Panc1 (cell line): ENCODE data around the gene CLDN15. TPM values are rescaled to one million over a fixed set of nuclear protein-coding genes. Genes with fewer than 3 reads are reported as not detected.

Experiments used
- ATAC-seq: fragments of 200-7000 bp; cut with Tn5 transposase; 2 replicates; pipeline ENCODE4 v1.9.1; 2020; ENCODE audit warnings: mild to moderate bottlenecking, moderate library complexity
- BruUV-seq: library from RNA; stranded (reverse); fragments of 400-500 nt; replicated peaks from 2 replicates; lab custom pipeline; 2021; lab: Mats Ljungman, UMichigan
- CTCF ChIA-PET: fragments of 300-600 bp; sonication (Branson Sonifier 250); formaldehyde crosslinking; loops from one replicate; lab custom pipeline; 2022; ENCODE audit warnings: antibody characterized with exemption; lab: Charles Lee
- POLR2A ChIA-PET: fragments of 300-600 bp; sonication (Branson Sonifier 250); formaldehyde crosslinking; loops from one replicate; lab custom pipeline; 2022; ENCODE audit warnings: antibody characterized with exemption; lab: Charles Lee
- DNase-seq: peaks from one replicate; pipeline ENCODE4 v3.0.0-alpha.2; 2010; ENCODE audit warnings: low read depth, low spot score
- H3K27ac ChIP-seq: 2 replicates; pipeline ENCODE4 v1.5.1; 2011; ENCODE audit warnings: mild to moderate bottlenecking, low read length, inconsistent platforms
- H3K27me3 ChIP-seq: fragments of 200-500 bp; sonication (Bioruptor generic); 2 replicates; pipeline ENCODE4 v1.6.0; 2014; ENCODE audit warnings: low read length, inconsistent platforms; ENCODE audit not compliant: control insufficient read depth, insufficient read depth
- H3K36me3 ChIP-seq: fragments of 200-500 bp; sonication (Bioruptor generic); 2 replicates; pipeline ENCODE4 v1.5.1; 2014; ENCODE audit warnings: inconsistent platforms, mild to moderate bottlenecking, low read length, moderate library complexity; ENCODE audit not compliant: control insufficient read depth, insufficient read depth
- H3K4me1 ChIP-seq: 2 replicates; pipeline ENCODE4 v1.5.1; 2011; ENCODE audit warnings: inconsistent platforms, mild to moderate bottlenecking, low read length, moderate library complexity; ENCODE audit not compliant: control insufficient read depth, insufficient read depth
- H3K4me3 ChIP-seq, 2 experiments: 2 replicates each; pipeline ENCODE4 v1.5.1; 2011 to 2012; ENCODE audit warnings: low read depth in 2 of 2, low read length in 2 of 2, mild to moderate bottlenecking in 2 of 2, inconsistent platforms in 1 of 2, moderate library complexity in 1 of 2
- H3K9me3 ChIP-seq: fragments of 200-500 bp; sonication (Bioruptor generic); 2 replicates; pipeline ENCODE4 v1.5.1; 2014; ENCODE audit warnings: low read depth, mild to moderate bottlenecking, inconsistent platforms, low read length, moderate library complexity; ENCODE audit not compliant: control insufficient read depth, insufficient read depth
- POLR2AphosphoS5 ChIP-seq: IDR thresholded peaks from 2 replicates; pipeline ENCODE4 v1.6.1; 2012; ENCODE audit warnings: mild to moderate bottlenecking, low read depth, low read length, moderate library complexity
- SIN3A ChIP-seq: IDR thresholded peaks from 2 replicates; pipeline ENCODE4 v1.6.1; 2012; ENCODE audit warnings: low read depth, mild to moderate bottlenecking, low read length, moderate library complexity, borderline replicate concordance; ENCODE audit not compliant: insufficient read depth
- TCF7L2 ChIP-seq: IDR thresholded peaks from 2 replicates; pipeline ENCODE4 v1.6.1; 2011; ENCODE audit warnings: mild to moderate bottlenecking, low read depth, low read length, inconsistent platforms
- in situ Hi-C: cut with HindIII; loops from 2 replicates; pipeline ENCODE4 v1.10.0; 2016; ENCODE audit warnings: low sequenced_read_pairs, low pct_unique_long_range_greater_than_20kb
- intact Hi-C: fragments of 100-400 bp; cut with micrococcal nuclease; formaldehyde crosslinking; loops from one replicate; pipeline ENCODE4 v1.10.0; 2022; ENCODE audit not compliant: unreplicated experiment
- total RNA-seq: library from RNA; stranded (reverse); gene quantifications from one replicate; pipeline ENCODE4 v1.2.1, GENCODE V29; 2021; ENCODE audit not compliant: unreplicated experiment
- TF ChIP-seq, protein P1 (sequence below), 2 experiments: IDR thresholded peaks; 2 replicates each; pipeline ENCODE4 v1.6.1; 2011 to 2012; ENCODE audit warnings: low read depth in 2 of 2, control low read depth in 1 of 2, low read length in 1 of 2, mild to moderate bottlenecking in 1 of 2, moderate library complexity in 1 of 2; ENCODE audit not compliant: insufficient read depth in 1 of 2
- TF ChIP-seq, protein P2 (sequence below): fragments of 450-650 bp; IDR thresholded peaks from 2 replicates; pipeline ENCODE4 v1.5.1; 2017; ENCODE audit warnings: mild to moderate bottlenecking

CLDN15 gene
- total RNA-seq, 1 experiment from 2014 or later = 8.0 TPM

DNA sequence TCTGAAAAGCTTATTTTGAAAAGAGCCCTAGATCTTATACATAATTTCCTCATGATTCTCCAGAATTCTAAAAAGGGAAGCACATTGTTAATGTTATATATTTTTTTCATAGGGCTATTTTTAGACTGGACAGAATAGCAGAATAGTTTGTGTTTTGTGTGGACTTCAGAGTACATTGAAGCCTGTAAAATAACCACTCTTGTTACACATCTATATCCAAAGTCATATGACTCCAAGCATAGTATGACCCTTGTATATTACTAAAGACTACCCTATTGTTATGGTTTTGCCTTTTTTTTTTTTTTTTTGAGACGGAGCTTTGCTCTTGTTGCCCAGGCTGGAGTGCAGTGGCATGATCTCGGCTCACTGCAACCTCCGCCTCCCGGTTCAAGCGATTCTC lies 33.4 kb upstream of the CLDN15 start:
- no peak for ATAC-seq
- Histone ChIP-seq H3K27me3 (no peaks in the 10 kb centered on the region), H3K9me3 (no peaks in the 10 kb centered on the region), H3K4me3 (no peak overlapping the region), H3K27ac (no peak overlapping the region), H3K36me3 (no peaks in the 10 kb centered on the region), H3K4me1 (no peaks in the 10 kb centered on the region)
- CTCF ChIA-PET = interaction anchor here (0.6 kb wide), 1 partner anchor 13 kb away, joined by 10 read pairs; no protein-coding TSS in a partner anchor
- intact Hi-C loops = no loop called here
- BruUV-seq = no TSS peak
- in situ Hi-C loops = no loop called here
- no peak for DNase-seq
- TF ChIP-seq SIN3A = no peak
- TF ChIP-seq TCF7L2 = no peak
- TF ChIP-seq, protein P1, sequence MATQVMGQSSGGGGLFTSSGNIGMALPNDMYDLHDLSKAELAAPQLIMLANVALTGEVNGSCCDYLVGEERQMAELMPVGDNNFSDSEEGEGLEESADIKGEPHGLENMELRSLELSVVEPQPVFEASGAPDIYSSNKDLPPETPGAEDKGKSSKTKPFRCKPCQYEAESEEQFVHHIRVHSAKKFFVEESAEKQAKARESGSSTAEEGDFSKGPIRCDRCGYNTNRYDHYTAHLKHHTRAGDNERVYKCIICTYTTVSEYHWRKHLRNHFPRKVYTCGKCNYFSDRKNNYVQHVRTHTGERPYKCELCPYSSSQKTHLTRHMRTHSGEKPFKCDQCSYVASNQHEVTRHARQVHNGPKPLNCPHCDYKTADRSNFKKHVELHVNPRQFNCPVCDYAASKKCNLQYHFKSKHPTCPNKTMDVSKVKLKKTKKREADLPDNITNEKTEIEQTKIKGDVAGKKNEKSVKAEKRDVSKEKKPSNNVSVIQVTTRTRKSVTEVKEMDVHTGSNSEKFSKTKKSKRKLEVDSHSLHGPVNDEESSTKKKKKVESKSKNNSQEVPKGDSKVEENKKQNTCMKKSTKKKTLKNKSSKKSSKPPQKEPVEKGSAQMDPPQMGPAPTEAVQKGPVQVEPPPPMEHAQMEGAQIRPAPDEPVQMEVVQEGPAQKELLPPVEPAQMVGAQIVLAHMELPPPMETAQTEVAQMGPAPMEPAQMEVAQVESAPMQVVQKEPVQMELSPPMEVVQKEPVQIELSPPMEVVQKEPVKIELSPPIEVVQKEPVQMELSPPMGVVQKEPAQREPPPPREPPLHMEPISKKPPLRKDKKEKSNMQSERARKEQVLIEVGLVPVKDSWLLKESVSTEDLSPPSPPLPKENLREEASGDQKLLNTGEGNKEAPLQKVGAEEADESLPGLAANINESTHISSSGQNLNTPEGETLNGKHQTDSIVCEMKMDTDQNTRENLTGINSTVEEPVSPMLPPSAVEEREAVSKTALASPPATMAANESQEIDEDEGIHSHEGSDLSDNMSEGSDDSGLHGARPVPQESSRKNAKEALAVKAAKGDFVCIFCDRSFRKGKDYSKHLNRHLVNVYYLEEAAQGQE (IDR thresholded peaks at IDR 0.05; ENCODE audit: insufficient read depth in 1 of 2, low read depth in 2 of 2, low read length in 1 of 2) = no peak
- TF ChIP-seq POLR2AphosphoS5 = no peak
- TF ChIP-seq, protein P2, sequence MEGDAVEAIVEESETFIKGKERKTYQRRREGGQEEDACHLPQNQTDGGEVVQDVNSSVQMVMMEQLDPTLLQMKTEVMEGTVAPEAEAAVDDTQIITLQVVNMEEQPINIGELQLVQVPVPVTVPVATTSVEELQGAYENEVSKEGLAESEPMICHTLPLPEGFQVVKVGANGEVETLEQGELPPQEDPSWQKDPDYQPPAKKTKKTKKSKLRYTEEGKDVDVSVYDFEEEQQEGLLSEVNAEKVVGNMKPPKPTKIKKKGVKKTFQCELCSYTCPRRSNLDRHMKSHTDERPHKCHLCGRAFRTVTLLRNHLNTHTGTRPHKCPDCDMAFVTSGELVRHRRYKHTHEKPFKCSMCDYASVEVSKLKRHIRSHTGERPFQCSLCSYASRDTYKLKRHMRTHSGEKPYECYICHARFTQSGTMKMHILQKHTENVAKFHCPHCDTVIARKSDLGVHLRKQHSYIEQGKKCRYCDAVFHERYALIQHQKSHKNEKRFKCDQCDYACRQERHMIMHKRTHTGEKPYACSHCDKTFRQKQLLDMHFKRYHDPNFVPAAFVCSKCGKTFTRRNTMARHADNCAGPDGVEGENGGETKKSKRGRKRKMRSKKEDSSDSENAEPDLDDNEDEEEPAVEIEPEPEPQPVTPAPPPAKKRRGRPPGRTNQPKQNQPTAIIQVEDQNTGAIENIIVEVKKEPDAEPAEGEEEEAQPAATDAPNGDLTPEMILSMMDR = no peak
- POLR2A ChIA-PET = no interaction called here

- Histone ChIP-seq H3K27me3 (no peaks in the 10 kb centered on the region), H3K4me1 (no peaks in the 10 kb centered on the region), H3K9me3 (no peaks in the 10 kb centered on the region), H3K4me3 (no peak overlapping the region), H3K27ac (no peak overlapping the region), H3K36me3 (no peaks in the 10 kb centered on the region)
- intact Hi-C loops = no loop called here
- POLR2A ChIA-PET = no interaction called here
- CTCF ChIA-PET = no interaction called here
- in situ Hi-C loops = no loop called here
- no peak for TF ChIP-seq SIN3A
- no peak for TF ChIP-seq POLR2AphosphoS5
- TF ChIP-seq, protein P2 = no peak
- TF ChIP-seq TCF7L2 = no peak
- no peak for ATAC-seq
- no TSS peak for BruUV-seq
- DNase-seq = no peak
Observed at GRCh38 chr7:101269664-101270063, 32.1 kb upstream of the CLDN15 start.
